NCI-H460 (cell line): ENCODE data around the gene CPNE2. TPM values are rescaled to one million over a fixed set of nuclear protein-coding genes. Genes with fewer than 3 reads are reported as not detected.
"Not testable (repeated sequence)": the region's sequence is repeated elsewhere in the genome, so short reads cannot be mapped to it uniquely, and the experiment has no call there.

Source experiments
- DNase-seq: peaks from one replicate; pipeline ENCODE4 v3.0.0-alpha.2; 2016; ENCODE audit warnings: low read depth; ENCODE audit errors: extremely low read depth
- total RNA-seq: library from RNA; depleted of rRNA; stranded (reverse); fragments of >200 nt; shearing (Covaris generic); gene quantifications from 2 replicates; pipeline ENCODE4 v1.2.3, GENCODE V29; 2014; rRNA removed

The CPNE2 gene
- total RNA-seq, 1 experiment from 2014 or later: 26.0 TPM

- not testable (repeated sequence) for DNase-seq
Measured at GRCh38 chr16:57187902-57188710, 95.7 kb downstream of the CPNE2 start.

GRCh38 chr16:57188711-57189002 lies 96.3 kb downstream of the CPNE2 start:
- no peak for DNase-seq

- not testable (repeated sequence) for DNase-seq
Measured at GRCh38 chr16:57189527-57189926, 97.1 kb downstream of the CPNE2 start.

GRCh38 chr16:57190136-57190535 lies 97.8 kb downstream of the CPNE2 start:
- no peak for DNase-seq

- DNase-seq: no peak
Measured at GRCh38 chr16:57191056-57191571, 98.7 kb downstream of the CPNE2 start.

- no peak for DNase-seq
Measured at GRCh38 chr16:57192146-57192545, 99.8 kb downstream of the CPNE2 start.

- DNase-seq: no peak
Measured at GRCh38 chr16:57192720-57193486, 100.5 kb downstream of the CPNE2 start.

- peak; percentile 90 for DNase-seq
Measured at GRCh38 chr16:57194512-57194911, 102.1 kb downstream of the CPNE2 start.

GRCh38 chr16:57196286-57196685 lies 103.9 kb downstream of the CPNE2 start:
- no peak for DNase-seq

GRCh38 chr16:57196753-57197152 lies 104.4 kb downstream of the CPNE2 start:
- no peak for DNase-seq

Other genes starting within 250 kb of the CPNE2 start
- gene SLC12A3, start 227.4 kb upstream of the CPNE2 start, total RNA-seq: not detected in 2 replicates
- 184 and 222 TPM in 2 replicates for gene HERPUD1, start 160.4 kb upstream of the CPNE2 start, total RNA-seq
- gene CETP, start 130.6 kb upstream of the CPNE2 start, total RNA-seq: 0.07 TPM in 1 of 2 replicates, not detected in the other
- 9.8 and 11.1 TPM in 2 replicates for gene NLRC5, start 103.0 kb upstream of the CPNE2 start, total RNA-seq
- gene PSME3IP1, start 93.5 kb downstream of the CPNE2 start, total RNA-seq: 143 and 150 TPM in 2 replicates
- gene RSPRY1, start 93.7 kb downstream of the CPNE2 start, total RNA-seq: 34.6 and 44.7 TPM in 2 replicates
- gene ARL2BP, start 152.7 kb downstream of the CPNE2 start, total RNA-seq: 111 and 121 TPM in 2 replicates
- gene PLLP, start 192.1 kb downstream of the CPNE2 start, total RNA-seq: 0.58 and 2.1 TPM in 2 replicates